Hepatocyte (in vitro differentiated cells): ENCODE results near the gene CMTM7. TPM values are rescaled to one million over a fixed set of nuclear protein-coding genes. Genes with fewer than 3 reads are reported as not detected.

ENCODE experiments used
- DNase-seq: peaks from one replicate; pipeline ENCODE4 v3.0.0-alpha.2; 2016; ENCODE audit warnings: low spot score
- H2AFZ ChIP-seq: fragments of 200-600 bp; sonication (generic); 2 replicates; pipeline ENCODE4 v1.6.0; 2016; ENCODE audit warnings: antibody characterized with exemption, mild to moderate bottlenecking
- H3K27ac ChIP-seq: fragments of 200-600 bp; sonication (generic); 2 replicates; pipeline ENCODE4 v1.5.1; 2016; ENCODE audit warnings: mild to moderate bottlenecking
- H3K27me3 ChIP-seq: fragments of 200-600 bp; sonication (generic); 2 replicates; pipeline ENCODE4 v1.6.1; 2016
- H3K36me3 ChIP-seq: fragments of 200-600 bp; sonication (generic); replicated peaks from 2 replicates; pipeline ENCODE4 v1.5.1; 2016; ENCODE audit warnings: low read depth; ENCODE audit not compliant: insufficient read depth
- H3K4me1 ChIP-seq: fragments of 200-600 bp; sonication (generic); 2 replicates; pipeline ENCODE4 v1.5.1; 2016; ENCODE audit warnings: mild to moderate bottlenecking, moderate library complexity; ENCODE audit not compliant: insufficient read depth
- H3K4me2 ChIP-seq: fragments of 200-600 bp; sonication (generic); 2 replicates; pipeline ENCODE4 v1.6.0; 2016
- H3K4me3 ChIP-seq: fragments of 200-600 bp; sonication (generic); 2 replicates; pipeline ENCODE4 v1.5.1; 2016; ENCODE audit warnings: mild to moderate bottlenecking
- H3K79me2 ChIP-seq: fragments of 200-600 bp; sonication (generic); 2 replicates; pipeline ENCODE4 v1.6.0; 2017; ENCODE audit warnings: mild to moderate bottlenecking
- H3K9me2 ChIP-seq: fragments of 200-600 bp; sonication (generic); replicated peaks from 2 replicates; pipeline ENCODE4 v1.6.0; 2017; ENCODE audit warnings: mild to moderate bottlenecking; ENCODE audit not compliant: insufficient read depth
- H3K9me3 ChIP-seq: fragments of 200-600 bp; sonication (generic); 2 replicates; pipeline ENCODE4 v1.5.1; 2016; ENCODE audit warnings: low read depth, mild to moderate bottlenecking
- H4K20me1 ChIP-seq: fragments of 200-600 bp; sonication (generic); 2 replicates; pipeline ENCODE4 v1.6.0; 2016; ENCODE audit warnings: mild to moderate bottlenecking; ENCODE audit not compliant: insufficient read depth, poor library complexity, severe bottlenecking
- CTCF ChIP-seq: fragments of 200-600 bp; sonication (generic); IDR thresholded peaks from 2 replicates; pipeline ENCODE4 v1.5.1; 2016; ENCODE audit warnings: antibody characterized with exemption, mild to moderate bottlenecking; ENCODE audit not compliant: poor library complexity
- EZH2 ChIP-seq: fragments of 200-600 bp; sonication (generic); IDR thresholded peaks from 2 replicates; pipeline ENCODE4 v1.6.1; 2016; ENCODE audit warnings: antibody characterized with exemption, mild to moderate bottlenecking, borderline replicate concordance
- EZH2phosphoT487 ChIP-seq: fragments of 200-600 bp; sonication (generic); IDR thresholded peaks from one replicate; pipeline ENCODE4 v1.6.1; 2018; ENCODE audit warnings: antibody characterized with exemption, mild to moderate bottlenecking, low read depth, moderate library complexity; ENCODE audit not compliant: unreplicated experiment, severe bottlenecking
- WGBS: methylation state at CpG from one replicate; pipeline ENCODE4 v1.1.6; 2016; ENCODE audit warnings: low lambda C conversion rate; ENCODE audit errors: missing lambda C conversion rate; 5-methylcytosine and 5-hydroxymethylcytosine counted together
- polyA plus RNA-seq: library from polyadenylated mRNA; unstranded; fragments of >200 nt; fragmentation: Nextera tagmentation; extraction: Ambion mirVana; gene quantifications from 2 replicates; pipeline ENCODE4 v1.2.1, GENCODE V29; 2016
- total RNA-seq: library from RNA; depleted of rRNA; stranded (reverse); fragments of >200 nt; gene quantifications from 2 replicates; pipeline ENCODE4 v1.2.3, GENCODE V29; 2014

Gene CMTM7
- total and polyA plus RNA-seq, 2 experiments from 2014 or later = 6.1 to 63.0 TPM

- no peaks in the 10 kb centered on the region for H3K9me2 ChIP-seq
- H3K79me2 ChIP-seq = peaks cover 6% of the 10 kb centered on the region
- H2AFZ ChIP-seq = no peak overlapping the region
- H3K9me3 ChIP-seq = no peaks in the 10 kb centered on the region
- no peaks in the 10 kb centered on the region for H3K27me3 ChIP-seq
- H4K20me1 ChIP-seq = no peaks in the 10 kb centered on the region
- no peak for DNase-seq
- H3K4me1 ChIP-seq = no peaks in the 10 kb centered on the region
- no peak overlapping the region for H3K27ac ChIP-seq
- H3K4me2 ChIP-seq = no peak overlapping the region
- 100% methylated on average over 1 of the region's 1 CpG for WGBS
- TF ChIP-seq EZH2phosphoT487 = no peak
- no peak for TF ChIP-seq CTCF
- no peak for TF ChIP-seq EZH2
- no peaks in the 10 kb centered on the region for H3K36me3 ChIP-seq
- H3K4me3 ChIP-seq = no peak overlapping the region
Observed at GRCh38 chr3:32480604-32481003, 89.0 kb downstream of the CMTM7 start.

GRCh38 chr3:32481791-32482631 lies 90.4 kb downstream of the CMTM7 start:
- Histone ChIP-seq H3K27me3 (no peaks in the 10 kb centered on the region), H2AFZ (no peak overlapping the region), H3K4me3 (no peak overlapping the region), H3K36me3 (no peaks in the 10 kb centered on the region), H3K9me2 (no peaks in the 10 kb centered on the region), H4K20me1 (no peaks in the 10 kb centered on the region), H3K79me2 (peaks cover 14% of the 10 kb centered on the region), H3K4me1 (no peaks in the 10 kb centered on the region), H3K4me2 (no peak overlapping the region), H3K27ac (no peak overlapping the region), H3K9me3 (no peaks in the 10 kb centered on the region)
- 94% methylated on average over 3 of the region's 3 CpGs for WGBS
- DNase-seq = no peak
- TF ChIP-seq CTCF (no peak), EZH2 (no peak), EZH2phosphoT487 (no peak)

DNA sequence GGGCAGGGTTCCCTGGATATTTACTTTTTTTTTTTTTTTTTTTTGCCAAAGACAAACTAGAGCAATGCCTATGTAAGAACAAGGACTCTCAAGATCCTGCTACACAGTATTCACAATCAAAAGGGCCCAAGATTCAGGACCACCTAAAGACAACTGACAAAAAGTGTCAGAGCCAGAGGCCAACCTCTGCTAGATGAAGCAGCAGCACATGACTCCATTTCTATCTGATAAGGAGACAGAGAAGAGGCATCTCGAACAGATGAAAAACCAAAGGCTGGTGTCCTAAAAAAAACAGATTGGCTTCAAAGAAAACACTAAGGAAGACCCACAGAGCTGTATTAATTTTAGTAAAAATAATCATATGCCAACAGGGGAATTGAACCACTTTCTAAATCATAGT lies 91.0 kb downstream of the CMTM7 start:
- Histone ChIP-seq H3K4me3 (no peak overlapping the region), H3K79me2 (peaks cover 18% of the 10 kb centered on the region), H3K9me2 (no peaks in the 10 kb centered on the region), H3K4me1 (no peaks in the 10 kb centered on the region), H4K20me1 (no peaks in the 10 kb centered on the region), H3K9me3 (no peaks in the 10 kb centered on the region), H3K27me3 (no peaks in the 10 kb centered on the region), H3K27ac (no peak overlapping the region), H3K4me2 (no peak overlapping the region), H3K36me3 (no peaks in the 10 kb centered on the region), H2AFZ (no peak overlapping the region)
- WGBS = 94% methylated on average over 1 of the region's 1 CpG
- TF ChIP-seq CTCF (no peak), EZH2phosphoT487 (no peak), EZH2 (no peak)
- DNase-seq = no peak

DNA sequence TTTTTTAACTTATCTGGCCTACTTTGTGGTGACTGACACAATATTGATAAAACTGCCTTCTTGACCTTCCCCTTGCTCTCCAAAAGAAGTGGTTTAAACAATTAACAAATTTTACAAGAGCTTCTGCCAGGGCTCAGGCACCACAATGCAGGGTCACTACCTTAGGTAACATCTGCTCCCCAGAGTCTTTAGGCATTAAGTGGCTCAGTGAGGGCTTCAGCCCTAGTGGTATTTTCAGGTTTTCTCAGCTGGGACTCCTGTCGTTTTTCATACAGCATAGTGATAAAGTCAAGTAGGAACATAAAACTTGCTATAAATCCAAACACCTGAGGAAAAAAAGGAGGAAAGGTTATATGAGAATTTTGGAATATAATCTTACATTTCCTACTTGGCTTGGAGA lies 92.1 kb downstream of the CMTM7 start:
- no peaks in the 10 kb centered on the region for H3K9me3 ChIP-seq
- no peak overlapping the region for H3K4me2 ChIP-seq
- H3K4me1 ChIP-seq = no peaks in the 10 kb centered on the region
- H2AFZ ChIP-seq = no peak overlapping the region
- H3K27ac ChIP-seq = no peak overlapping the region
- H3K4me3 ChIP-seq = no peak overlapping the region
- H4K20me1 ChIP-seq = no peaks in the 10 kb centered on the region
- H3K36me3 ChIP-seq = peaks cover 2% of the 10 kb centered on the region
- 64% methylated on average over 1 of the region's 1 CpG for WGBS
- TF ChIP-seq EZH2phosphoT487 = no peak
- TF ChIP-seq EZH2 = no peak
- TF ChIP-seq CTCF = no peak
- no peaks in the 10 kb centered on the region for H3K9me2 ChIP-seq
- no peaks in the 10 kb centered on the region for H3K27me3 ChIP-seq
- no peak for DNase-seq
- H3K79me2 ChIP-seq = peaks cover 19% of the 10 kb centered on the region
